IMR-90 (cell line): ENCODE measurements around the gene CR1L. TPM values are rescaled to one million over a fixed set of nuclear protein-coding genes. Genes with fewer than 3 reads are reported as not detected.
"Not testable (repeated sequence)": the region's sequence is repeated elsewhere in the genome, so short reads cannot be mapped to it uniquely, and the experiment has no call there.

Experiments used
- ATAC-seq: fragments of 200-7000 bp; cut with Tn5 transposase; 2 replicates; pipeline ENCODE4 v1.9.1; 2020; ENCODE audit warnings: low read depth, mild to moderate bottlenecking, moderate library complexity
- BruUV-seq: library from RNA; stranded (reverse); fragments of 400-500 nt; replicated peaks from 2 replicates; lab custom pipeline; 2021; lab: Mats Ljungman, UMichigan
- CTCF ChIA-PET: fragments of 300-600 bp; formaldehyde crosslinking; extraction: SDS; loops from one replicate; lab custom pipeline; 2021; ENCODE audit warnings: antibody characterized with exemption; lab: Yijun Ruan, JAX
- POLR2A ChIA-PET: fragments of 300-600 bp; sonication (Branson Sonifier 250); formaldehyde crosslinking; loops from one replicate; lab custom pipeline; 2022; ENCODE audit warnings: antibody characterized with exemption; ENCODE audit not compliant: unreplicated experiment; lab: Charles Lee
- DNase-seq: peaks from one replicate; pipeline ENCODE4 v3.0.0; 2013
- H2AFZ ChIP-seq: replicated peaks from 2 replicates; pipeline ENCODE3; 2013; ENCODE audit warnings: low read length, mild to moderate bottlenecking; ENCODE audit not compliant: poor library complexity
- H2AK5ac ChIP-seq: 2 replicates; pipeline ENCODE4 v1.6.1; 2013; ENCODE audit warnings: low read depth, low read length, inconsistent platforms
- H2AK9ac ChIP-seq: replicated peaks from 2 replicates; pipeline ENCODE3; 2013; ENCODE audit warnings: mild to moderate bottlenecking, low read depth, low read length, moderate library complexity; ENCODE audit not compliant: poor library complexity
- H2BK120ac ChIP-seq: 2 replicates; pipeline ENCODE4 v1.6.1; 2013; ENCODE audit warnings: low read depth, low read length, inconsistent platforms
- H2BK15ac ChIP-seq: 3 replicates; pipeline ENCODE4 v1.6.1; 2013; ENCODE audit warnings: low read depth, low read length, inconsistent platforms
- H2BK20ac ChIP-seq: 2 replicates; pipeline ENCODE4 v1.6.1; 2013; ENCODE audit warnings: low read depth, mild to moderate bottlenecking, inconsistent platforms, low read length, moderate library complexity
- H2BK5ac ChIP-seq: 2 replicates; pipeline ENCODE4 v1.6.1; 2013; ENCODE audit warnings: mild to moderate bottlenecking, low read depth, low read length, inconsistent platforms; ENCODE audit not compliant: poor library complexity, severe bottlenecking
- H3K14ac ChIP-seq: replicated peaks from 2 replicates; pipeline ENCODE4 v1.6.1; 2013; ENCODE audit warnings: low read depth, low read length, inconsistent platforms
- H3K18ac ChIP-seq: 2 replicates; pipeline ENCODE4 v1.6.1; 2013; ENCODE audit warnings: low read depth, low read length, control low read depth
- H3K23ac ChIP-seq: 2 replicates; pipeline ENCODE4 v1.6.1; 2013; ENCODE audit warnings: low read depth, low read length, inconsistent platforms
- H3K27ac ChIP-seq: 2 replicates; pipeline ENCODE4 v1.5.1; 2013; ENCODE audit warnings: mild to moderate bottlenecking, control low read depth, low read length; ENCODE audit not compliant: insufficient read depth
- H3K27me3 ChIP-seq: 2 replicates; pipeline ENCODE4 v1.6.1; 2013; ENCODE audit warnings: low read length; ENCODE audit not compliant: control insufficient read depth, insufficient read depth
- H3K36me3 ChIP-seq: 2 replicates; pipeline ENCODE4 v1.6.1; 2013; ENCODE audit warnings: low read length, mixed read lengths; ENCODE audit not compliant: control insufficient read depth, insufficient read depth
- H3K4ac ChIP-seq: 2 replicates; pipeline ENCODE4 v1.6.1; 2013; ENCODE audit warnings: low read depth, low read length, inconsistent platforms
- H3K4me1 ChIP-seq: 2 replicates; pipeline ENCODE4 v1.6.1; 2013; ENCODE audit warnings: low read length, mixed read lengths; ENCODE audit not compliant: control insufficient read depth, insufficient read depth
- H3K4me2 ChIP-seq: 2 replicates; pipeline ENCODE4 v1.6.1; 2013; ENCODE audit warnings: low read depth, mild to moderate bottlenecking, control low read depth, low read length, moderate library complexity
- H3K4me3 ChIP-seq: 2 replicates; pipeline ENCODE4 v1.5.1; 2013; ENCODE audit warnings: low read depth, mild to moderate bottlenecking, control low read depth, low read length, moderate library complexity; ENCODE audit not compliant: insufficient read depth
- H3K56ac ChIP-seq: 2 replicates; pipeline ENCODE4 v1.6.1; 2013; ENCODE audit warnings: low read length, inconsistent platforms; ENCODE audit not compliant: insufficient read depth; ENCODE audit errors: extremely low read depth
- H3K79me1 ChIP-seq, 2 experiments: 2 replicates each; pipeline ENCODE4 v1.6.1; 2013; ENCODE audit warnings: low read length in 2 of 2, inconsistent platforms in 1 of 2, low read depth in 1 of 2
- H3K9ac ChIP-seq: 2 replicates; pipeline ENCODE4 v1.6.1; 2013; ENCODE audit warnings: low read depth, low read length, control low read depth
- H3K9me1 ChIP-seq: 2 replicates; pipeline ENCODE4 v1.6.1; 2013; ENCODE audit warnings: low read length, inconsistent platforms; ENCODE audit not compliant: insufficient read depth
- H3K9me3 ChIP-seq: 2 replicates; pipeline ENCODE4 v1.6.1; 2013; ENCODE audit warnings: low read length; ENCODE audit not compliant: control insufficient read depth, insufficient read depth
- H4K20me1 ChIP-seq: 2 replicates; pipeline ENCODE4 v1.6.1; 2013; ENCODE audit warnings: low read length, inconsistent platforms; ENCODE audit not compliant: insufficient read depth
- H4K5ac ChIP-seq: 2 replicates; pipeline ENCODE4 v1.6.1; 2013; ENCODE audit warnings: mild to moderate bottlenecking, low read depth, low read length, control low read depth
- H4K8ac ChIP-seq, 2 experiments: 2 replicates each; pipeline ENCODE4 v1.6.1; 2013; ENCODE audit warnings: low read depth in 2 of 2, low read length in 2 of 2, control low read depth in 1 of 2, inconsistent platforms in 1 of 2
- H4K91ac ChIP-seq: 2 replicates; pipeline ENCODE4 v1.6.1; 2013; ENCODE audit warnings: low read depth, low read length, inconsistent platforms; ENCODE audit not compliant: insufficient read depth
- WGBS, 2 experiments: methylation state at CpG; one replicate each; pipeline versions ENCODE4 v1.1.5 to v1.1.7; 2013; ENCODE audit warnings: missing lambda C conversion rate in 2 of 2; ENCODE audit not compliant: insufficient read length in 1 of 2; ENCODE audit errors: extremely low coverage in 2 of 2; 5-methylcytosine and 5-hydroxymethylcytosine counted together
- dilution Hi-C: fragments of 300-500 bp; cut with HindIII; formaldehyde crosslinking; loops from one replicate; pipeline ENCODE4 v1.14.3; 2018; ENCODE audit warnings: low sequenced_read_pairs; ENCODE audit not compliant: unreplicated experiment
- in situ Hi-C: fragments of 300-500 bp; cut with MboI; formaldehyde crosslinking; loops from 3 replicates; pipeline ENCODE4 v1.14.3; 2019; ENCODE audit warnings: low sequenced_read_pairs, inconsistent platforms, mixed read lengths
- intact Hi-C: fragments of 100-400 bp; cut with micrococcal nuclease; formaldehyde crosslinking; loops from 2 replicates; pipeline ENCODE4 v1.10.0; 2022
- polyA plus RNA-seq, 3 experiments: library from polyadenylated mRNA; depleted of rRNA; stranded (reverse); fragments of >200 nt; gene quantifications; 2 replicates each; pipeline ENCODE4 v1.2.3, GENCODE V29; 2012; ENCODE audit warnings: low replicate concordance in 1 of 3
- total RNA-seq: library from RNA; depleted of rRNA; stranded (reverse); fragments of >200 nt; gene quantifications from 2 replicates; pipeline ENCODE4 v1.2.3, GENCODE V29; 2012

CR1L gene
- total and polyA plus RNA-seq, 2 of the 4 experiments (the other 2 are of a cell fraction), result not detected

DNA sequence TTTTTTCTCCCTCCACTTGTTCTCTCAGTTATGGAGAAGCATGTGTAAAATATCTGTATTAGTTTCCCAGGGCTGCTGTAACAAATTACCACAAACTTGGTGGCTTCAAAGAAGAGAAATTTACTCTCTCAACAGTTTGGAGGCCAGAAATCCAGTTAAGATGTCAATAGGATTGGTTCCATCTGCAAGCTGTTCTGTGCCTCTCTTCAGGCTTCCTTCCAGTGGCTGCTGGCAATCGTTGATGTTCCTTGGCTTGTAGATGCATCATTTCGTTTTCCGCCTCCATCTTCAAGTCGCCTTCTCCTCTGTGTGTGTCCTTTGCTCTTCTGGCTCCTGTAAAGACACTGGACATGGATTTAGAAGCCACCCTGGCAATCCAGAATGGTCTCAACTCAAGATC is 45.6 kb downstream of the CR1L start:
- POLR2A ChIA-PET, intact Hi-C loops, H3K9ac ChIP-seq, H3K18ac ChIP-seq, H2AK9ac ChIP-seq, dilution Hi-C loops, H3K9me1 ChIP-seq, in situ Hi-C loops, CTCF ChIA-PET, H3K23ac ChIP-seq, H2AK5ac ChIP-seq, H3K79me1 ChIP-seq, H4K20me1 ChIP-seq, BruUV-seq, H4K91ac ChIP-seq, H3K4me3 ChIP-seq, H4K5ac ChIP-seq, H2BK5ac ChIP-seq, H3K56ac ChIP-seq, H2AFZ ChIP-seq, H3K14ac ChIP-seq, ATAC-seq, H2BK120ac ChIP-seq, H3K4ac ChIP-seq, H3K4me1 ChIP-seq, H3K27ac ChIP-seq, H2BK15ac ChIP-seq, H3K4me2 ChIP-seq, H4K8ac ChIP-seq, H3K9me3 ChIP-seq, DNase-seq, H3K36me3 ChIP-seq, H2BK20ac ChIP-seq, H3K27me3 ChIP-seq: not testable (repeated sequence)
- 60% methylated on average over 4 of the region's 4 CpGs; no CpG with 5 or more reads in 1 of the 2 experiments for WGBS, 2 experiments
